GM21367 (cell line): ENCODE results near the gene SACS.
"Not testable (repeated sequence)": the region's sequence is repeated elsewhere in the genome, so short reads cannot be mapped to it uniquely, and the experiment has no call there.

Source experiments
- ATAC-seq: cut with Tn5 transposase; IDR thresholded peaks from one replicate; pipeline ENCODE4 v1.9.1; 2021; ENCODE audit not compliant: unreplicated experiment

Gene SACS

DNA sequence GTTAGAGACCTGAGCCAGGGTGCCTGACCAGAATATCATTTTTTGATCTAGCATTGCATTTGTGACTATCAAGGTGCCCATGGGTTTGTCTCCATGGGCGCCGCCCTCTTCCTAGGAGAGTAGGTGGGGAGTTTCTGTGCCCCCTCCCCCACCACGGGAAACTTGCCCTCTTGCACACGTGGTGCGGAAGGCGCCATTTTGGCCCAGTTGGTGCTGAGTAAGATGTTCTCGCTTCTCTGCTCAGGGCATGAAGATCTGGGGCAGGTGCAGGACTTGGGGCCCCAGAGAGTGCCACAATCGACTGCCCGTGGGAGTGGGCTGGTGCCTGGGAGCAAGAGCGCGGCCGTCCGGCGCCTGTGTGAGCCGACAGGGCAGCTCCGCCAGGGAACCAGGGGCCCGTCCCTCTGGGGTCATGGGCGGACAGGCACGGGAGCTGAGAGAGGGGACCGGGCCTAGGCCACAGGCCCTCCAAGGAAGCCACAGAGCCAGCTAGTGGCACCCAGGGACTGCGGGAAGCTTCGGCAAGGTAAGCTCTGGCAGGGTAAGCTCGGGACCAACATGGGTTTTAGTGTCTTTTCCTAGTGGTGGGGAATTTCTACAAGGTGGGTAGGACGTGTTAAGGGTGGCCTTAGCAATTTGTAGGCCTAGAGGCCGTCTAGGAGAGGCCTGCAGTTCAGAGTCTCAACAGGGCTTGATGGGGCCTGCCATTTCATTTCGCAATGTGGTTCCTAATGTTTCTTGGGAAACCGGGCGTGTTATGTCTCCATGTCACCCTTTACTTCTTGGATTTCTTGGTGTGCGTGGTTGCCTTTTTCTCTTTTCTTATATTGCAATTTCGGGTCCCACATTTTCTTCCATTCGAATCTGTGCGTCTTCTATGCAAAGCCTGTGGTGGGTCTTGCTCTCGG, 14.5 kb downstream of the SACS start:
- ATAC-seq: no peak

DNA sequence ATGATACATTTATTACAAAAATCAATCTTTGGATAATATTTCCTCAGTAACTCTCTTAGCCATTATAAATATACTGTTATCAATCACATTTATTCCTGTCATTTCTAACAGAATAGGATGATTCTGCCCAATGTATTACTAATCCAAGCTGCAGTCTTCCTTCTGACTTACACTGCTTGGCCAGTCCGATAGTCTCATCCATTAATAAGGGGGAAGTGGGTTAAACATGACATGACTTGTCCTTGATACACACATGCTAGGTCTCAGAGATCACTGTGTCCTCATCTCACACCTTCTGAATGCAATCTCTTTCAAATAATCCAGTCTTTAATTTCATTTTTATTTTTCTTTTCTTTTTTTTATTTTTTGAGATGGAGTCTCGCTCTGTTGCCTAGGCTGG, 18.8 kb downstream of the SACS start:
- no peak for ATAC-seq

DNA sequence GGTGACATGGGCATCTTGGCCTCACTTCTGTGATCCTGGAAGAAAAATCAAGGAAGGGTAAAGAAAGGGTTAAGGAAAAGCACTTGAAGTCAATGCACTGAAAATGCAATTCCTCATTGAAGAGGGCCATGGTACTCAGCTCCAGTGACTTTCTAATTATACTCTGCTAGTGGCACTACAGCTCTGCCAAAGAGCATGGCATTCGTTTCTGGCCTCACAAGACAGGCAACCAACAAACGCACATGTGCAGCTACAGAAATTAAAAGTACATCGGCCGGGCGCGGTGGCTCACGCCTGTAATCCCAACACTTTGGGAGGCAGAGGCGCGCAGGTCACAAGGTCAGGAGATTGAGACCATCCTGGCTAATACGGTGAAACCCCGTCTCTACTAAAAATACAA, 21.8 kb downstream of the SACS start:
- ATAC-seq: no peak

DNA sequence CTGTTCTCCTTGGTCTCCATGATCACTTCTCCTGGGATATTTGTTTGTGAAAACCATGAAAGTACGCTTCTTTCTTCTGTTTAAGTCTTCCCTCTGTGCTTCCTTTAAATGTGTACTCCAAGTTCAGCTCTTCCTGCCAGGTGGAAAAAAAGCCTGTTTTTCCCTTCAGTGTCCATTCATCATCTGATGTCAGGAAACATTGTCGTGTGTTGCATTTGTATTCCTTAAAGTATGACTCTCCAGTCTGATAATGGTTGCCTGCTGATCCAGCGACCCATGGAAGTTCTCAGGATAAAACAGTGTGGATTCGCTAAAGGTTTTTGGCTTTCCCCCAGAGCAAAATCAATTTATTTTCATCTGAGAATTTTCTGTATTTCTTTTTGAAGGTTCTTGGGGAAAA, 22.3 kb downstream of the SACS start:
- ATAC-seq: no peak

DNA sequence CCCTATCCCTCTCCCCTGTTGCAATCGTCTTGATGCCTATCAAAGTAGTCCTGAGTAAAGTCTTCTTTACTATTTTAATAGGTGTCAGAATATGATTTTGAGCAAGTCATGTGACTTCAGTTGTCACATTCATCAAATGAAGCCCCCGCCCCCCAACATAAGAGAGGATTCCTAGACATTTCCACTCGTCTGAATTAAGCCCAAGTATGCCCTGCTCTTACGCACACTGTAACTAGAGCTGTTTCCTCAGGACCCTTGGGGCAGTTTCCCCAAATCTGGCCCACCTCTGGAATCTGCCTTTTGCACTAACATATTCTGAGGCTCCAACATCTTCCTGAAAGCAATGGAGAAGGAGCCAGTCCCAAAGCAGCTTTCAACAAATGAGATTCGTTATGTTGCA, 25.5 kb downstream of the SACS start:
- ATAC-seq: no peak

DNA sequence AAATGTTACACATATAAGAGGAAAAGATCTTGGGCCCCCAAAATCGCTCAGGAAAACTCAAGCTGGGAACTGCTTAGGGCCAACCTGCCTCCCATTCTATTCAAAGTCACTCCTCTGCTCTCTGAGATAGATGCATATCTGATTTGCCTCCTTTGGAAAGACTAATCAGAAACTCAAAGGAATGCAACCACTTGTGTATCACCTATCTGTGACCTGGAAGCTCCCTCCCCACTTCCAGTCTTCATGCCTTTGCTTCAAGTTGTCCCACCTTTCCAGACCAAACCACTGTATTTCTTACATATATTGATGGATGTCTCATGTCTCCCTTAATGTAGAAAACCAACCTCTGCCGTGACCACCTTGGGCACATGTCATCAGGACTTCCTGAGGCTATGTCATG, 32.3 kb downstream of the SACS start:
- not testable (repeated sequence) for ATAC-seq

DNA sequence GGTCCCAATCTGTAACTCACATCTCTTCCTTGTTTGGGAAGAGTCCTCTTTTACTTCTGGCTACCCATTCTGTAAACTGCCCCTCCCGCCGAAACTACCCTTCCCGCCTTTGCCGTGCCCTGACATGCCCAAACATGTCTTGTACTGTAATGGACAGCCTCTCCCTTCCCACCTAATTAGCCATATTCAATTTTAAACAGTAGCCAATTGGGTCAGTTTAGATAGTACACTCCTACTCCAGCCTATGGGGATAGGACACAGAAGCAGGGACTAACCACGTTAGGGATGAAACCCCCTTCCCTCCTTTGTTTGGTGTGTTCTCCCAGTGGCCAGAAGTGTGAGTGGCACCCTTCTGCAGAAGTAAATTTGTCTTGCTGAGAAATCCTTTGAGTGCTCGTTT, 34.2 kb downstream of the SACS start:
- ATAC-seq: no peak

DNA sequence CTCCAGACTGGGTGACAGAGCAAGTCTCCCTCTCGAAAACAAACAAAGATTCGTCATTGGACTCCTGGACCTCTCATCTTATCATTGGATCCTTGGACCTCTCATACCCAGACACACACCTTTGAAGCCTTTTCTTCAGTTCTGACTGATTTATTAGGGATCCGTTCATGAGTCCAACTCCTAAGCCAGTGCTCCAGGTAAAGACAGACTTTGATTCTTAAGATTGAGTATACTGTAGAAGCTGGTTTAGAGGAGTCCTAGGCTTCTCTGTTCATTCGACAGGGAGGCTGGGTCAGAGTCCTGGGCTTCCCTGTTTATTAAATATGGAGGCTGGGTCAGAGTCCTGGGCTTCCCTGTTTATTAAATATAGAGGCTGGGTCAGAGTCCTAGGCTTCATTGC, 38.7 kb downstream of the SACS start:
- no peak for ATAC-seq

DNA sequence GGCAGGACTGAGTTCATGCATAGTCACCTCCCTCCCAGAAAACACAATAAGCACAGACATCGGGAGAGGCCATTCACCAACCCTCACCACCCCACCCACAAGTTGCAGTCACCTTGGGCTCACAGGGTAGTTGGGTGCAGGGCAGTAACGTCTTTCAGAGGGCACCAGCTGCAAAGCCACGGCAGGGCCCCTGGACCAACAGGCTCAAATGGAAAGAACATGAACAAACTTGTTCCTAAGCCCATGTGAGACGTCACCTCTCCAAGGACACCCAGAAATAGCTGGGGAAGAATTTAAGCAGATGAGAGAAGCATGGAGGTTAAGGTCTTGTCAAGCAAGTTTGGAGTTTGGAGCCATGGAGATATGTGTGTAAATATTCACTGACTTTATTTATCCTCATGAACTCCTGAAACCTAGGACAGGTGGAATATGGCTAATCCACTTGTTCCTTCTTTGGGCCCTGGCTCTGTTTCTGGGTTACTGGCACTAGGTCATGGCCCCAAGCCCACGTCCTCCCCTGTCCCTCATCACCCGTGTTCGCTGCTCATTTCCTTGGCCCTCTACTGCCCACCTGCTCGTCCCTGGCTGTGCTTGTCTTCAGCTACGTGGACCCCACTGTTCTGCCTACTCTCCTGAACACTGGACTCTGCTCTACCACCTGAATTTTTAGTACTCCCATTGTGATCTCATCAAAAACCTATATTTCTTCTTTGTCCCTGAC, 40.4 kb downstream of the SACS start:
- no peak for ATAC-seq

DNA sequence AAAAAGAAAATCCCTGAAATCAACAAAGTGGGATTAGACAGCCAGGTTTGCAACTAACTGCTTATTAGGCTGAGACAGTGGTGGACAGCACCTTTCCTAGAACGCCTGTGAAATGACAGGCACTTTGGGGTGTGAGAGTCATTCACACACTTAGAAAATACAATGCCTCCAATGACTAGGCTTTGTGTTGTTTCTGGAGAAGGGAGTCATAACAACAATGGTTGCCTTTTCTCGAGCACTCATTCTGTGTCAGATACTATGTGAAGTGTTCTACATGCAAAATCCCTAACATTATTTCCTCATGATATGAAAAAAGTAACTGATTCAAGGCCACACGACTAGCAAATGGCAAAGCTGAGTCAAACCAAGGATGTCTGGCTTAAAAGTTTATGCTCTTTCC, 41.2 kb downstream of the SACS start:
- no peak for ATAC-seq

DNA sequence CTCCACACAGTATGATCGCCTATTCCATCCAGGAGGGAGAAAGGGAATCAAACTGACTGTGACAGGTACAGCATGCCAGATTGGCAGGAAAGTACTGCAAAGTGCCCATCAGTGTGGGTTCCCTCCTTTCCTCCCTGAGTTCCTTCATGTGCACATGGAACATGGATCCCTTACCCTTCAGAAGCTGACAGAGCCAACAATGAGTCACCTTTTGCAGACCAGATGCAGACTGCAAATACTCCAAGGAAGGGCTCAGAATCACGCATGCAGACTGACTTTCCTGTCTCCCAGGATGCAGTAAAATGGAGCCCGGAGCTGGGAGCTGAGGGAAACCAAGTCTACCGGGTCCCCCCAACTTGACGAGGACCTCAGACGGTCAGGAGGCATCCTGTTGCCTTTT, 41.8 kb downstream of the SACS start:
- no peak for ATAC-seq

DNA sequence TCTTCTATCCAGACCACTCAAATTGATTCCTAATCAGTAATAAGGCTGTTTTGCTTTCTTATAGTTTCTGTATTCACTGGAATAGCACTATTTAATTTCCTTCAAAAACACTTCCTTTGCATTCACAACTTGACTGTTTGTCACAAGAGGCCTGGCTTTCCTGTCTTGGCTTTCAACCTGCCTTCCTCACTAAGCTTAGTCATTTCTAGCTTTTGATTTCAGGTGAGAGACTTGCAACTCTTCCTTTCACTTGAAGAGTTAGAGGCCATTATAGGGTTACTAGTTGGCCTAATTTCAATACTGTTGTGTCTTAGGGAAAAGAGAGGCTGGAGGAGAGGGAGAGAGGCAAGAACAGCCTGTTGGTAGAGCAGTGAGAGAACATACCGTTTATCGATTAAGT, 47.0 kb downstream of the SACS start:
- ATAC-seq: peak; percentile 54

DNA sequence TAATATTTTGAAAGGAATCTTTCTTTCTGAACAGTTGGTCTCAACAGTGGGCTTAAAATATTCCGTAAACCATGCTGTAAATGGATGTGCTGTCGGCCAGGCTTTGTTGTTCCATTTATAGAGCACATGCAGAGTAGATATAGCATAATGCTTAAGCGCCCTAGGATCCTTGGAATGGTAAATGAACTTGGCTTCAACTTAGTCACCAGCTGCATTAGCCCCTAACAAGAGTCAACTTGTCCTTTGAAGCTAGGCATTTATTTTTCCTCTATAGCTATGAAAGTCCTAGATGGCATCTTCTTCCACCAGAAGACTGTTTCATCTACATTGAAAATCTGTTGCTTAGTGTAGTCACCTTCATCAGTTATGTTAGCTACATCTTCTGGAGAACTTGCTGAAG, 47.6 kb downstream of the SACS start:
- ATAC-seq: no peak

DNA sequence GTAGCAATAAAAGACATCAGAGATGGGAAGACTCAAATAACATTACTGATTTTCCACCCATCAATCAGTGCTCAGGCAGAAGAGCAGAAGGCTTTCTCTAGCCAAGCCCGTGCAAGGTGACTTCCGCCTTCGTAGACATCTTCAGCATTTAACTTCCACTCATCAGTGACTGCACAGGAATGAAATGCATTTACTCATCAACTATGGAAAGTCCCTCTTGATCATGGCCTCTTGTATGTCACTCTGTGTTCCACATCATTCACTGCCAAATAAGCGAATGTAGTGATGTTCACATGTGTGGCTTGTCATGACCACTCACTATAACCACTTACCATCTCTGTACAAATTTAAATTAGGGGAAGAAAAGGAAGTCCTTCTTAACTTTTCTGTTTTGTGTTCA, 49.4 kb downstream of the SACS start:
- ATAC-seq: peak; percentile 80

DNA sequence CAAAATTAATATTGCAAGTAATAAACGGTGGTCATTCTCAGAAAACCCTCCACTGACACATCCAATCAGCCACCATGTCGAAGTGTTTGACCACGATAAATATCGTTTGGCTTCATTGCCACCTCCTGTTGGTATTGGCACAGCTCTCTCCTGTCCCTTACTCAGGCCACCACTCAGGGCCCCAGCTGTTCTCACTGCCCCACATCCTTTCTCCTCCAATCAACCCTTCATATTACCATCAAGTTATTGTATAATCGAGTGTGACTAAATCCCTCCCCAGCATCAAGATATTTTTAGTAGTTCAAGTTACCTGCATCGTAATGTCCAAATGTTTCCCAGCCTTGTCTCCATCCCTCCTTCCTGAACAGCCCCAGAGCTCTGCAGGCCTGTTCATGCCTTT, 50.4 kb downstream of the SACS start:
- ATAC-seq: no peak

DNA sequence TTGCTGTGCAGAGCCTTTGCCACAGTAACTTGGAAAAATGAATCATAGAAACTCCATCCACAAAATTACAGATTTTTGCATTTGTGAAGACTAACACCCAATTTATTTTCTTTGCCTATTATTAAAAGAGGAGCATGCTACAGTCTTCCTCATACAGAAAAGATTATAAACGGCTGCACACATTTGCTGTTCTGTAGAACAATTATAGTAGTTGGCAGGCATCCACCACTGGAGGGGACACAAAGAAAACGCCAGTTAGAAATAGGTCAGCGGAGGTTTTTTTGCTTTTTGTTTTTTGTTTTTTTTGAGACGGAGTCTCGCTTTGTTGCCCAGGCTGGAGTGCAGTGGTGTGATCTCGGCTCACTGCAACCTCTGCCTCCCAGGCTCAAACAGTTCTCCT, 51.6 kb downstream of the SACS start:
- no peak for ATAC-seq

DNA sequence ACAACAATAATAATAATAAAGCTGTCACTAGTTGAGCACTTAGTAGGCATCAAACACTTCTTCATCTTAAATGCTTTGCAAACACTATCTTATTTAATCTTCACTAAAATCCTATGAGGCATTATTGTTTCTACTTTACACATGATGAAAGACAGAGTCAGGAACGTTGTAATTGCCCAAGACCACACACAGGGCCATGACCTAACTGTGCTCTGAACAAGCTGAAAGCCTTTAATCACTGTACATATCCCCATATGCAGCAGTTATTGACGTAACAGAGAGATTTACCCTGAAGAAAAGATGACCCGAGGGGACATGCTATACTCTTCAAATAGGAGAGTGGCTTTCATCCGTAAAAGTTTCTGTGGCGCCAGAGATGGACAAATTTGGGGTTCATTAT, 53.0 kb downstream of the SACS start:
- ATAC-seq: no peak

DNA sequence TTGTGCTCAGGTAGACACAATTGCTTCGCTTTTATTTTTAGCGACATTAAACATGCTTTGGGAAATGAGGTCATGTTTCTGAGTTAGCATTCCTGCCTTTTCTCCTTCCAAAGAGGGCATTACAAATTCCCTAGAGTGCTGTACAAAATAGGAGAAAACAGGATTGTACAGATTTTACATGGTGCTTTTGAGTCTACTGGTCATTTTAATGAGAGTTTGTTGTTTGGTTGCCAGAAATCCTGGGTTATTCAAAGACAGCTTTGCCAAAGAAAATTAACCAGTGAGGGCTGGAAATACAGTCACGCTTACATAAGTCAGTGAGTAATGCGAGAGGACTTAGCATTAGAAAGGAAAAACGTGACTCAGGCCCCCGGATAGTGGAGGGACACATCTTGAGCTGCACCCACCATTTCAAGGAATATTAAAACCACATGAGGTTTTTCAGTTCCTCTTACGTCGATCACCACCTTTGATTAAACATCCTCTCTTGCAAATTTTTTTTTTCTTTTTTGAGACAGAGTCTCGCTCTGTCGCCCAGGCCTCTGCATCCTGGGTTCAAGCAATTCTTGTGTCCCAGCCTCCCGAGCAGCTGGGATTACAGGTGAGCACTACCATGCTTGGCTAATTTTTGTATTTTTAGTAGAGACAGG, 55.4 kb downstream of the SACS start:
- peak; percentile 33 for ATAC-seq

DNA sequence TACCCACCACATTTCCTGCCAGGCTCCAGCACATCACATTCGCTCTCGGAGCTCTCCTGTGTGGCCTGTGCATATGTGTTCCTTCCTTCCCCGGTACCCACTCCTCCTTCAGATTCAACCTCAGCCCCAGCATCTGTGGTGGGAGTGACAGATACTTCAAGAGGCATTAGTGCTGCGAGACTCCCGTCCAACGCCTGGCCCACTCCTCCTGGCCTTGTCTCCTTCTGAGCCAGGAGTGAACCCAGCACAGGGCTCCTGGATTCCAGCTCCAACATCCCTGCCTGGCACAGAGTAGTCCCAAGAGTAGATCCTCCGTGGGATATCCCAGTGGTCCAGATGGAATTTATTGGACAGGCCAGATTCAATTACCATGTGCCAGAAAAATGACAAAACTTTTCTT, 55.9 kb downstream of the SACS start:
- ATAC-seq: no peak

DNA sequence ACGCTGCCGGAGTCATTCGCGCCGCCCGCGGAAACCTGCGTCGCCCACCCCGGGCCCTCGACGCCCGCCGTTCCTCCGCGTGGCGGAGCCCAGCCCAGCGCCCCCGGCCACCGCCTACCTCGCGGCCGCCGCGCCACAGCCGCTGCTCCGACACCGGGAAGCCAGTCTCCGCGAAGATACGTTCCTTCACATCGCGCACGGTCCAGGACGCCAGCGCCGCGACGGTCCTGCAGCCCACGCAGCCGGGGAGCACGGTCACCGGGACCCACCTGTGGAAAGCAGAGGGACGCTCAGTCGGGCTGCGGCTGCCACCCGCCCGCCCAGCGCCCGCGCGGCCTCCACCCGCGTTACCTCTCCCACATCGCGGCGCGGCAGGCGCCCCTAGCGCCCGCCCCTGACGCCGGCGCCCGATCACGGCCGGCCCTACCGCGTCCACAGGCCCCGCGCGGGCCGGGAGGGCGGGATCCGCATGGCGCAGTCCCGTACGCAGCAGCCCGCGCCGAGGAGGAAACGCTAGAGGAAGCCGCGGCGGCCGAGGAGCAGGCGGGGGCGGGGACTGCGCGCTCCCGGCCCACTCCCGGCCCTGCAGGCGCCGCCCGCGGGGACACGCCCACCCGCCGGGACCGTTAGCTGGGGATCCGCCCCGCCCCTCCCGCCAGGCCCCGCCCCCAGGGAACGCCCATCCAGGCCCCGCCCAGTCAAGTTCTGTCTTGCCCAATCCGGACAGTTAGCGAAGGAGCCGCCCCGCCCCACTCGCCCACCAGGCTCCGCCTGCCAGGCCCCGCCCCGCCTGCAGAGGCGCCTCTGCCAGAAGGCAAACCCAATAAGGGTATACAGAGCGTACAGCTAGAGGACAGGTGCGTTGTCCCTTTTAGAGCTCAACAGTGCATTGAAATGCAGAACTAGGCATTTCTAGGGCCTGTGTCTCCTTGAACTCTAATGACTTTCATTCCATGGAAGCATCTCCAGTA, 58.2 kb downstream of the SACS start:
- peak; percentile 71 for ATAC-seq
